Glutamatergic neuron (in vitro differentiated cells): ENCODE data around the gene CELF4. TPM values are rescaled to one million over a fixed set of nuclear protein-coding genes. Genes with fewer than 3 reads are reported as not detected.

ENCODE experiments used
- DNase-seq: peaks from one replicate; pipeline ENCODE4 v3.0.0; 2022
- H3K27ac Mint-ChIP-seq: one replicate; pipeline ENCODE4 v1.8.0; 2020; ENCODE audit warnings: mild to moderate bottlenecking, mixed read lengths, inconsistent platforms; ENCODE audit not compliant: unreplicated experiment
- H3K27me3 Mint-ChIP-seq: one replicate; pipeline ENCODE4 v1.8.0; 2020; ENCODE audit warnings: mild to moderate bottlenecking, moderate library complexity, mixed read lengths, inconsistent platforms; ENCODE audit not compliant: unreplicated experiment
- H3K36me3 Mint-ChIP-seq: one replicate; pipeline ENCODE4 v1.8.0; 2020; ENCODE audit warnings: mild to moderate bottlenecking, mixed read lengths, inconsistent platforms; ENCODE audit not compliant: unreplicated experiment
- H3K4me1 Mint-ChIP-seq: one replicate; pipeline ENCODE4 v1.8.0; 2020; ENCODE audit warnings: mild to moderate bottlenecking, low read depth, mixed read lengths, inconsistent platforms; ENCODE audit not compliant: unreplicated experiment
- H3K4me3 Mint-ChIP-seq: one replicate; pipeline ENCODE4 v1.8.0; 2020; ENCODE audit warnings: mild to moderate bottlenecking, mixed read lengths, inconsistent platforms; ENCODE audit not compliant: unreplicated experiment
- H3K9me3 Mint-ChIP-seq: one replicate; pipeline ENCODE4 v1.8.0; 2020; ENCODE audit warnings: mild to moderate bottlenecking, moderate library complexity, mixed read lengths, inconsistent platforms; ENCODE audit not compliant: unreplicated experiment
- CTCF ChIP-seq: fragments of 200-600 bp; sonication (generic); IDR thresholded peaks from one replicate; pipeline ENCODE4 v1.5.0; 2021; ENCODE audit not compliant: partially characterized antibody, unreplicated experiment
- total RNA-seq: library from RNA; stranded (reverse); fragmentation: NEBNext Ultra II Directional; extraction: Animal tissue kit (Norgen Biotek cat#: 25700); gene quantifications from one replicate; pipeline ENCODE4 v1.2.1, GENCODE V29; 2021; ENCODE audit not compliant: unreplicated experiment

The CELF4 gene
- total RNA-seq, 1 donor from 2014 or later: 38.4 TPM

DNA sequence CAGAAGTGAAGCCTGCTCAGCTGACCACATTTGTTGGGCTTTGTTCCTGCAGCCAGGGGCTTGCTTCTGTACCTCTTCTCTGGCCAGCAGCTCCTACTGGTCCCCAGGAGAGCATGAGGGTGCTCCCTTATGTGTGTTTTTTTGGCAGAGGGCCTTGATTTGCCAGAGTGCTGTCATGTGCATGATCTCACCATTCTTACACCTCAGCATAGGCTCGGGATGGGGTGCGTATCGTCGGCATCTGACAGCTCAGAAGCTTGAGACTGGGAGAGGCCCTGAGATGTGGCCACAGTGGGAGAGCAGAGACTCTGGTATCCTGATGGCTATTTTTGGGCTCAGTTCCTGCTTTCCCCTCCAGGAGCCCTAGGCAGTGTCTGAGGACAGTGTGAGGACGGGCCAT, 71.2 kb downstream of the CELF4 start:
- Mint-ChIP-seq H3K36me3 (no peaks in the 10 kb centered on the region), H3K27ac (no peak overlapping the region), H3K9me3 (peaks cover 2% of the 10 kb centered on the region), H3K4me1 (peaks cover 13% of the 10 kb centered on the region), H3K4me3 (no peak overlapping the region), H3K27me3 (peaks cover 16% of the 10 kb centered on the region)
- no peak for TF ChIP-seq CTCF
- DNase-seq: no peak

DNA sequence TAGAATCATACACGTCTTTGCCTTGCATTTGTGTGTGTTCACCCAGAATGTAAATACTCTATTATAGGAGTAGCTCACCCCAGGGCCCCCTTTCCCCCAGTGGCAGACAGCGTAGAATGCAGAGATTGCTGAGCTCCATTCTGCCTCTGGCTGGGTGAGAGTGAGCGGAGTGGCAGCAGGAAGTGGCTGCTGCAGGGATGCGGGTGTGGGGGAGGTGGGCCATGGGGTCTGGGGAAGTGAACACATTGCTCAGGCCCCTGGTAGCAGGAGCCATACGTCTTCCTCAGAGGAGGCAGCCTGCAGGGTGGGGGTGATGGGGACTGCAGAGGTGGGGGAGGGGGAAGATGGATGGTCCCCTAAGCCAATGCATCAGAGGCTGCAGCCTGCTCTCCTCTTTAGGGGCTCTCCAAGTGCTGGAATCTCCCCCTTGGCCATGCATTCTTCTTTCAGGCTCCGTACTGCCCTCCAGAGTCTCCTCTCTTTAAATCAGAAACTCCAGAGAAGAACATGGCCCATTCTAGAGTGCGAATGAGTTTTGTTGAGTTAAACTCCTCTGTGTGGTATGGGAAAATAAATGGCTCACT, 72.2 kb downstream of the CELF4 start:
- H3K27ac Mint-ChIP-seq: no peak overlapping the region
- peaks cover 2% of the 10 kb centered on the region for H3K9me3 Mint-ChIP-seq
- H3K27me3 Mint-ChIP-seq: peaks cover 14% of the 10 kb centered on the region
- no peaks in the 10 kb centered on the region for H3K36me3 Mint-ChIP-seq
- TF ChIP-seq CTCF: no peak
- no peak for DNase-seq
- no peak overlapping the region for H3K4me3 Mint-ChIP-seq
- peaks cover 9% of the 10 kb centered on the region for H3K4me1 Mint-ChIP-seq

- Mint-ChIP-seq H3K36me3 (no peaks in the 10 kb centered on the region), H3K27ac (no peak overlapping the region), H3K9me3 (peaks cover 2% of the 10 kb centered on the region)
These were observed 72.6 kb downstream of the CELF4 start for GRCh38 chr18:37492952-37493351.

GRCh38 chr18:37491526-37491925, 74.1 kb downstream of the CELF4 start:
- no peak for TF ChIP-seq CTCF
- DNase-seq: no peak
- H3K27ac Mint-ChIP-seq: no peak overlapping the region
- H3K9me3 Mint-ChIP-seq: peaks cover 7% of the 10 kb centered on the region
- H3K4me3 Mint-ChIP-seq: no peak overlapping the region
- no peaks in the 10 kb centered on the region for H3K36me3 Mint-ChIP-seq
- peaks cover 18% of the 10 kb centered on the region for H3K4me1 Mint-ChIP-seq
- peaks cover 24% of the 10 kb centered on the region for H3K27me3 Mint-ChIP-seq

More at GRCh38 chr18:37492952-37493351, 72.6 kb downstream of the CELF4 start:
- DNase-seq: no peak
- Mint-ChIP-seq H3K4me1 (peaks cover 12% of the 10 kb centered on the region), H3K4me3 (no peak overlapping the region), H3K27me3 (peaks cover 19% of the 10 kb centered on the region)
- TF ChIP-seq CTCF: no peak

- peaks cover 19% of the 10 kb centered on the region for H3K27me3 Mint-ChIP-seq
- no peak for DNase-seq
- no peak for TF ChIP-seq CTCF
- no peaks in the 10 kb centered on the region for H3K36me3 Mint-ChIP-seq
- H3K27ac Mint-ChIP-seq: no peak overlapping the region
- peaks cover 24% of the 10 kb centered on the region for H3K4me1 Mint-ChIP-seq
- no peak overlapping the region for H3K4me3 Mint-ChIP-seq
- H3K9me3 Mint-ChIP-seq: peaks cover 7% of the 10 kb centered on the region
These were observed 75.6 kb downstream of the CELF4 start for GRCh38 chr18:37489998-37490397.
